Measurements from ENCODE around the gene MANEAL.

MANEAL gene

DNA sequence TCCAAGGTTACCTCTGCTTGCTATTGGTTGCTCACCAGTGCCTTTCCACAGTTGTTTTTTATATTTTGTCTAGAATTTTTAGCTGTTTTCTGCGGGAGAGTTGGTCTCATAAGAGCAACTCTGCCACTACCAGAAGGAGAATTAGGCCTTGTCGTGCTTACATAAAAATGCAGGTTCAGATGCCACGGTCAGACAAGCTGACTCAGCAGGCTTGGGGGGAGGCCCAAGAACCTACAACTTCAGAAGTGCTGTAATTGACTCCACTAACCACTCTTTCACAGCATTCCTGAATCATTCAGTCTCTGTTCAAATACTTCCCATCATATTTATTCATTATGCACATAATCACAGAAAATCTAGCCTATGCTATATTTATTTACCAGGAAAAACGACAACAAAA is 37.5 kb downstream of the MANEAL start:
- DNase-seq, result no peak

DNA sequence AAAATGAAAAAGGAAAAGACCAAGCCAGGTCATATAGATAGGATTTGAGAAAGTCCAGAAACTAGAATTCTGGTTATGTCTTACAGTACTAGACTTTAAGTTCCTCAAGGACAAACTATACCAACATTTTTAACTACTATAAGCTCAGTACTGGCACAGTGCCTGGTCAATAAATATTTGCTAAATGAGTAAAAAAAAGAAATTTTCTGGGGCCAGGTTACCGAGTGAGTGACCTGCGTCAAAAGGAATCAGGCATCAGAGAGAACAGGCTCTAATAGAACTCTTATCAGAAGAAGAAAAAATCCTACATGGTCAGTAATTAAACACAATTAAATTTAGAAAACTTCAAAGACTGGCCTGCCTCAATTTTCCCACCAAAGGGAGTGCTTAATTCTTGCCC is 38.2 kb downstream of the MANEAL start:
- no peak for DNase-seq

DNA sequence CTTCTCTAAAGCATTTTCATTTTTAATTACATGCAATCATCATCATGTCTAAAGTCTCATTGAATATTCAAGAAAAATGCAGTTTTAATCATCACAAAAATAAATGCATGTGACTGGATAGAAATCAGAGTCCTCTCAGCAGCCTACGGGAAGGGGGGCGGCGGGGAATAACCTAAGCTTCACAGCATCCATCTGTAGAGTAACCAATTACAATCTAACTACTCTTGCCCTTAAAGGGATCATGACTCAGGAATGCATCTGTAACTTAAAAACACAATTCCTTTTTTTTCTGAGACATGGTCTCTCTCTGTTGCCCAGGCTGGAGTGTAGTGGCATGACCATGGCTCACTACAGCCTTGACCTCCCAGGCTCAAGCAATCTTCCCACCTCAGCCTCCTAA is 43.1 kb downstream of the MANEAL start:
- DNase-seq, result no peak

DNA sequence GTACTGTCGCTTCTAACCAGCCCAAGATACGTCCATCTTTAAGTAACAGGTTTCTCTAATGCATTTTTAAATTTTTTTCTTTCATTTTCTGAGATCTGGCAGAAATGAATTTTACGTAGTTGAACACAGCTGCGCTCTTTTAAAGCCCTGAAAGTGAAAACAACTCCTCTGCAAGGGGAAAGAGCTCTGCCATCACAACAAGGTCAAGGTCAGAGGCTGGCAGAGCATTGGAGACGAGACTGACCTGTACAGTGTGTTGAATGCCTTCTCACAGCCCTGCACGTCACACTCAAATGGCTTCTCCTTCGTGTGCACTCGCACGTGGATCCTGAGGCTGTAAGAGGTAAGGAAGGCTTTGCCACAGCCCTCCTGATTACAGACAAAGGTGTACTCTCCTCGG is 46.0 kb downstream of the MANEAL start:
- no peak for DNase-seq

DNA sequence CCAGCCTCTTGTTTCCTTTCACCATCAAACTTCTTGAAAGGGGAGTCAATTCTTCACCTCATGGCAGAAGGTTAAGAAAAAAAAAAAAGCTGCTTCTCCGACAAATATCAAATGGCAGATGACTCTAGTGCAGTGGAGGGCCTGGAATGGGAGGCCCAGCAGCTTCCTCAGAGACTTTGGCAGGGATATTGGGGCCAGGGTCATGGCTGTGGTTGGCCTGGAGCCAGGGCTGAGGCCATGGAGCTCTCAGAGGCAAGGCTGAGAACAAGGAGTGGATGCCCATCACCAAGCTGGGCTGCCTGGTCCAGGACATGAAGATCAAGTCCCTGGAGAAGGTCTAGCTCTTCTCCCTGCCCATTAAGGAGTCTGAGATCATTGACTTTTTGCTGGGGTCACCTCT is 47.1 kb downstream of the MANEAL start:
- DNase-seq, result no peak

DNA sequence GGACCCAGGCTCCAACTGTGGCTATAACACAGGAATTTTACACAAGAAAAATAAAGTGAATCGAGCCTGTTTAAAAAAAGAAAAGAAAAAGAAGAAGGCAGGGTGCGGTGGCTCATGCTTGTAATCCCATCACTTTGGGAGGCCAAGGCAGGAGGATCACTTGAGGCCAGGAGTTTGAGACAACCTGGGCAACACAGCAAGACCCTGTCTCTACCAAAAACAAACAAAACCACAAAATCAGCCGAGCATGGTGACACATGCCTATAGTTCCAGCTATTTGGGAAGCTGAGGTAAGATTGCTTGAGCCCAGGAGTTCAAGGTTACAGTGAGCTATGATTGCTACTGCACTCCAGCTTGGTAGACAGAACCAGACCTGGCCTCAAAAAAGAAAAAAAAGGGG is 48.0 kb downstream of the MANEAL start:
- no peak for DNase-seq

DNA sequence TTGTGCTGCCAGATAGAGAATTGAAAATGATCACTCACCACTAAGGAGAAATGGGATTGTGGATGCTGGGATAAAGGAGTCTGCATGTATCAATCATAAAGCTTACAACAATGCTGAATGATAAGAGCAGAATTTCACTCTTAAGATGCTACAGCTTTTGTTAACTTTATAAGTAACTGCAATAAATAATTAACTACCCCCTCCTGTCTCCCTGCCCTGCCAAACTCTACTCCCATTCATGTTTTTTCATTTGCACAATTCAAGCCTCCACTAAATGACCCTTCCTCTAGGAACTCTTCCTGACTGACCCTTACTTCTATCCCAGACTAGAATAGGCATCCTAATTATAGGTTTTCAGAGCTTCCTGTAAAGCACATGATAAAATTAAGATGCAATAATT is 50.9 kb downstream of the MANEAL start:
- no peak for DNase-seq

DNA sequence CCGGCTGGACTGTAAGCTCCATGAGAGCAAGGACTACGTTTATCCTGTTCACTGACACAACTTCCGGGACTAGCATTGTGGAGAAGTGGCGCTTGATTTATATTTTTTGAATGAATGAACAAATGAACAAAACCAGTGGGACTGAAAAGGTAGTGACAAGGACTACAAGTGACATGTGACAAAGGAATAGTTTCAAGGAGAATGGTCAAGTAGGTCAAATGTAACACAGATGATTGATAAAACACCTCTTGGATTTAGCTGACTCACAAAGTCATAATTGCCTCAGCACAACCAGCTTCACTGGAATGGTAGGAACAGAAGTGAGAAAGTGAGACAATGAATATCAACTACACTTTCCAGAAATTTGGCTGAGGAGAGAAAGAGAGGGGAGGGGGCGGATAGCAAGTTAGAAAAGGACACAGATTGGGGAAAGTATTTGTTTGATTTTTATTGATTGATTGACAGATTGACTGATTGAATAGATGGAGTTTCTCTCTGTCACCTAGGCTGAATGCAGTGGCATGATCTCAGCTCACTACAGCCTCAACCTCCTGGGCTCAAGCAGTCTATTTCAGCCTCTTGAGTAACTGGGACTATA is 51.5 kb downstream of the MANEAL start:
- DNase-seq, result no peak

DNA sequence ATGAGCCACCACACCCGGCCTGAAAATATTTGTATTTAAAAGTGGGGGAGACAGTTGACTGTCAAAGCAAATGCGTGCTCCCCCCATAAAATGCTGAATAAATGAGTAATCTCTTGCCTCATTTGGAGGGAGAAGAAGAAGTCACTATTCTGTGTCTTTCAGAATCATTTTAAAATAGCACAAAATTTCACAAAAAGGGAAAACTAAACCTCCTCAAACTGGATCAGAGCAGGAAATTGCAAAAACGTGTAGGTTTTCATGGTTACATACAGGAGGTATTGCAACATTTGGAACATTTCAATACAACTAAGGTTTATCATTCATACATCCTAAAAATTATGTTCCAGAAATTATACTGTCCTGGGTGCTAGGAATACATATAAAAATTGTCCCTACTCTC is 52.1 kb downstream of the MANEAL start:
- no peak for DNase-seq

DNA sequence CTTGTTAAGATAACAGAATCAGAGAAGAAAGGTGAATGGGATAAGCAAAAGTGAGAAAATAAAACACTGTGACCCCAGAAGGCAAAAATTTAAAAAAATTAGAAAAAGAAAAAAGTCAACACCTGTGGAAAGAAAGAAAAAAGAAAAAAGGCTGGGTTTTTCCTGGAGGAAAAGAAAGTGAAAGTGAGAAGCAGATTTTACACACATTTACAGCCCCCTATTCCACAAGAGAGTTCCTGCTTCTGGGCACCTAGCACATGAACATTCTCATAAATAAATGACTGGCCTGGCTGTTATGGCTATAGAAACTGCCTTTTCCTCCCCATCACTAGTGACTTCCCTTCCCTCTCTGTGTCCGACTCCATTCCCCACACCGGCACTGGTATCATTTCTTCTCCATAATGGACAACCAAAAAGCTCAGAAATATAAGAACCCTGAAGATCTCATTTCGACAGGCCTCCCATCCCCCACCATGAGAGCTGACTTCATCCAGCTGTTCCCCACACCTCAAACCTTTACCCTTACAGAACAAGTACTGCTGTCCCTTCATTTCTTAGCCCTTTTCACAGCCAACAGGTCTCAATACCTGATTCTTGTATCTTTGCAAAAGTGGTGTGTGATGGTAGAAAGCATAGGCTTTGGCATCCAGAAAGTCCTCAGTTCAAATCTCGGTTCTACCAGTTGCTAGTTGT is 53.1 kb downstream of the MANEAL start:
- no peak for DNase-seq

DNA sequence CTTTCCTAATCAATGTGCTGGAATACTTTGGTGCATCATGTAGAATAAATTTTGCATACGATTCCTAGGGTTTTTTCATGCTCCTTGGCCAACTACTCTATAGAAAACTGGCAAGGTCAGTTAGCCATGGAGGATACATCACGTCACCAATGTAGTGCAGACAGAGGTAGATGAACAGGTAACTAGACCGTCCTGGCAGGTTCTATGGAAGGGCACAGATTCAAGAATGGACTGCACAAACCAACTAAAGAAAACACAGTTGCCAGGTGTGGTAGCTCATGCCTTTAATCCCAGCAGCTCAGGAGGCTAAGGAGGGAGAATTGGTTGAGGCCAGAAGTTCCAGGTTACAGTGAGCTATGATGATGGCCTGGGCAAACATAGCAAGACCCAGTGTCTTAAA is 55.8 kb downstream of the MANEAL start:
- no peak for DNase-seq

DNA sequence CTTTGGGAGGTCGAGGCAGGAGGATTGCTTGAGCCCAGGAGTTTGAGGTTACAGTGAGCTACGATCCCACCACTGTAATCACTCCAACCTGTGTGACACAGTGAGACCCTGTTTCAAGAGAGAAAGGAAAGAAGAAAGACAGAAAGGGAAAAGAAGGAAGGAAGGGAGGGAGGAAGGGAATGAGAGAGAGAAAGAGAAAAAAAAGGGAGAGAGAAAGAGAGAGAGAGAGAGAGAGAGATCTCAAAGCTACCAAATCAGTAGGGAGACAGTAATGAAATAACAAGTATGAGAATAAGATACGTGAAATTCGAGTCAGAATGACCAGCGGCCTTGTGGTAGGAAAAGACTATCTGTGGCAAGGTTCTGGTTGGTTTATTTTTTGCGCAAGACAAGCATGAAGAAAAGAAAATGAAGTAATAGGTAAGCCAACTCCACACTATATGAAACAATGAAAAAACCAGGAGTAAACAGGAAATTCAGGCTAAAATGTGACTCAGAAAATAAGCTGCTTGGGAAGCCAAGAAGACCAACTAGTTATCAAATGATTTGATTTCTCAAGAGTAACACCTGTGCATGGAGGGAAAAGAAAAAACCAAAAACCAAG is 56.8 kb downstream of the MANEAL start:
- DNase-seq, result no peak

All from CD4-positive, alpha-beta T cell treated with Interleukin-21 for 1 hour (primary cell).